SK-MEL-5 (cell line): ENCODE measurements around the gene HSPA12A. TPM values are rescaled to one million over a fixed set of nuclear protein-coding genes. Genes with fewer than 3 reads are reported as not detected.
"Not testable (repeated sequence)": the region's sequence is repeated elsewhere in the genome, so short reads cannot be mapped to it uniquely, and the experiment has no call there.

Experiments used
- DNase-seq: peaks from one replicate; pipeline ENCODE4 v3.0.0-alpha.2; 2016; ENCODE audit warnings: low read depth, low spot score
- in situ Hi-C: cut with HindIII; loops from 2 replicates; pipeline ENCODE4 v1.10.0; 2016; ENCODE audit warnings: low sequenced_read_pairs, high pct_unique_total_duplicates, low pct_unique_long_range_greater_than_20kb
- total RNA-seq: library from RNA; depleted of rRNA; stranded (reverse); fragments of >200 nt; shearing (Covaris generic); gene quantifications from 2 replicates; pipeline ENCODE4 v1.2.3, GENCODE V29; 2014

HSPA12A gene
- total RNA-seq, 1 experiment from 2014 or later = 12.5 TPM

GRCh38 chr10:116728526-116729096, 13.8 kb downstream of the HSPA12A start:
- no peak for DNase-seq

GRCh38 chr10:116723428-116724281, 18.7 kb downstream of the HSPA12A start:
- in situ Hi-C loops = no loop called here
- no peak for DNase-seq

More at GRCh38 chr10:116728526-116729096, 13.8 kb downstream of the HSPA12A start:
- in situ Hi-C loops = no loop called here

DNA sequence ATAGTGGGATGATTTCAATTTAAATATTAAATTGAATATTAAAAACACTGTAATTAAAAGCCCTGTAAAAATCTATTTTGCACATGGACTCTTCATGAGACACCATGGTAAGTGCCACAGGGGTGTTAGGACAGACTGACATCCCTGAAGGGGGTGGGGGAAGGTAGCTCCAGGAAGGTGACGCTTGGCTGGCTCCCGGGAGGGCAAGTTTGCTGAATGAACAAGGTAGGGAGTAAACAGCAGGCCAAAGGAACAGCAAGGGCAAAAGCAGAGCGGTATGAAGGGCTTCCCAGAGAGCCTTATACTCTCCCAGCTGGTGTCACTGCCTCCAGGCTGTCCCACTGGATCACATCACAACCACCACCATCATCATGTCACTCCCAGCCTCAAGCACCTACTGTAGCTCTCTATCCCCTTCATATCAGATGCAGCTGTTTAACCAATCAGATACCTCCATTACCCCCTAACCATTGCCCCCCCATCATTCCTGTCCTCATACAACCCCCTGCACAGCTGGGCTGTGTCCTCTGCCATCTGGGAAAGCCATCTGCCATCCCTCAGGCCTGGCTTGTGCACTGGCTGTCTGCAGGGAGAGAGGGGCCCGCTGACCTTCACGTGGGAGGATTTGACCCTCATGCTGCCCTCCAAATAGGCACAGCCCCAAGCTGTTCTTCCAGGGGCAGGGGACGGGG, 19.5 kb downstream of the HSPA12A start:
- in situ Hi-C loops = no loop called here
- no peak for DNase-seq

- no peak for DNase-seq
- in situ Hi-C loops = no loop called here
Observed at GRCh38 chr10:116721547-116722392, 20.6 kb downstream of the HSPA12A start.

DNA sequence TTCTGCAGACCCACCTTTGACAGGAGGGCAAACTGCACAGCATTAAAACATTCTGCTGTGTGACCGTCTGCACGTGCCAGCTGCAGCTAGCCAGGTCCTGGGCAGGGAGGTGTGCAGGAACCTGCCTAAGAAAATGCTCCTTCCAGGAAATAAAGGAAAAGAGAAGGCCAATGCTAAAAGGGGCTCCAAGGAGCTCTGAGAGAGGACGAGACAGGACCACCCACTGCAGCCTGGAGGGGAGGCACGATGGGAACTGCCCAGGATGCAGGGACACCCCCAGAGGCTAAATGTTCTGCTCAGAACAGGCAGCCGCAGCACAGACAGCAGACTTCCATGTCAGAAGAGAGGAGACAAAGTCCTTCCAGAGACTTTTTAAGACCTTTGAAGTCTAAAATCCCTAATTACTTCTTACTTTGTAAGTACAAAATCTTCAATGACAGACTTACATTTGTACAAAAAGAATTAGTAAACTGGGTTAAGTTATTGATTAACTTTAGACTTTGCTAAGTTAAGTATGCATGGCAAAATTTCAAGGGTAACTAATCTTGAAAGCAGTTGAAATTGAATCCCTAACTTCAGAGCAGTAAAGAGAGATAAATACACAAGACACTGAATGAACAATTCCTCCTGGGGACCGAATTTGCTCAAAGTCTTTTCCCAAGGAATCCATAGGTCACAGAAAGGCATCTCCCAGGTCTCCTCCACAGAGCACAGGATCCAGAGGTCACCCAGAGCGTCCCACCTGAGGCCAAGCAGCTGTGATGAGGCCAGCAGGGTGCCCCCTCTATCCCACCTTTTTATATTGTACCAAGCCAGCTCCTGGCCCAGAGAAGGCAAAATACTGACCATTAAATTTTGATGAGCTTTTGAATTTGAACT, 21.5 kb downstream of the HSPA12A start:
- DNase-seq = no peak
- in situ Hi-C loops = no loop called here

- in situ Hi-C loops = no loop called here
- DNase-seq = no peak
Observed at GRCh38 chr10:116720241-116720643, 22.1 kb downstream of the HSPA12A start.

GRCh38 chr10:116719804-116720203, 22.6 kb downstream of the HSPA12A start:
- DNase-seq = no peak
- in situ Hi-C loops = no loop called here

DNA sequence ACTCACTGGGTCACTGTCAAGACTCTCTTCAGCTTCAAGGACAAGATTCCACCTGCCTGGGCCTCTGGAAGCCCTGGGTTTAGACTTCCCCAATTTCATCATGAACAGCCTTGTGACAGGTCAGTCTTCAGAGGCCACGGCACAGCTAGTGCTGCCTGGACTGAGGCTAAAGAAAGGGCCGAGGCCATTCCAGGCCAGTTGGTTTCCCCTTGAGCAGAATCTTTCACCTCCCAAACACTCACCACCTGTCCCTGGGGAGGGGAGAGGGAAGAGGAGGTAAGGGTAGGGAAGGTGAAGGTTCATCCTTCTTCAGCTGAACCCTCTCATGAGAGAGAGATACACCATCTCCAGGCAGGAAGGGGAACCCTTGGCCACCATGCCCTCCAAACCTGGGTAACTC, 24.3 kb downstream of the HSPA12A start:
- in situ Hi-C loops = no loop called here
- no peak for DNase-seq

DNA sequence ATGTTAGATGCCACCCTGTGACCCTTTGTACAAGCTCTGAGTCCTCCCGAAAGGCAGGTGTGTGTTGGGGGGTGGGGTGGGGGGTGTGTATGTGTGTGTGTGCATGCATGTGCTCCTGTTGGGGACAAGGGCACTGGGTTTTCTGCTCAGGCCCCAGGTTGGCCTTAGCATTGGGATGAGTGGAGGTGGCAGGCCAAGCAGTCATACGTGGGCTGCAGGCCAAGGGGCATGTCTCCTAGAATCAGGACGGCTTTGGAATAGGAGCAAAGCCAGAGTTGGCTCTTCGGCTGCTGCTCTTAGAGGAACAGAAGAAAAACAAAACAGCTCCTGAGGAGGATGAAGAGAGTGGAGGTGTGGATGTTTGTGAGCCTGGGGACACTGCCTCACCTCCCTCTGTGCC, 26.0 kb downstream of the HSPA12A start:
- DNase-seq = no peak
- in situ Hi-C loops = no loop called here

DNA sequence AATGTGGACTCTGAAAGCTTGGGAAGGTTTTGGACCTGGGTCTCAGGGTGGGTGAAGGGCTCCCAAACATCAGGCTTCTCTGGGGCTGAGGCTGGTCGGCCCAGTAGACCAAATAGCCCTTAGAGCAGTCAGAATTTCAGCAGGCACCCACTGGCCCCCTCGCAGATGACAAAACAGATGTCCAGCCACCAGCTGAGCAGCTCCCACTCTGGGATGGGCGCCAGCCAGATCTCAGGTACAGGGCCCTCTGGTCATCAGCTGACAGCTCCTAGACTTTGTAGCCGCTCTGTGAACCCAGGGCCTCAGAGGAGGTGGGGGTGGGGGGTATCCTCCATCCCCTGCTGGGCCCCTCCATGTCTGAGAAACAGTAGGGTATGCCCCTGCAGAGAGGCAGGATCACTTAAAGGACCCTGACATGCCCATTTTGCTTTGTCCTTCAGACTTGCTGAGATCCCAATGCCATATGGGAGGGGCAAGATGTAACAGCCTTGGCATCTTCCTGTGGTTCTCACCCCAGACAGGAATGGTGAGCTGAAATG, 26.5 kb downstream of the HSPA12A start:
- in situ Hi-C loops = no loop called here
- DNase-seq = no peak

GRCh38 chr10:116715341-116715740, 27.0 kb downstream of the HSPA12A start:
- DNase-seq = no peak
- in situ Hi-C loops = no loop called here

GRCh38 chr10:116713846-116714245, 28.5 kb downstream of the HSPA12A start:
- in situ Hi-C loops = no loop called here

DNA sequence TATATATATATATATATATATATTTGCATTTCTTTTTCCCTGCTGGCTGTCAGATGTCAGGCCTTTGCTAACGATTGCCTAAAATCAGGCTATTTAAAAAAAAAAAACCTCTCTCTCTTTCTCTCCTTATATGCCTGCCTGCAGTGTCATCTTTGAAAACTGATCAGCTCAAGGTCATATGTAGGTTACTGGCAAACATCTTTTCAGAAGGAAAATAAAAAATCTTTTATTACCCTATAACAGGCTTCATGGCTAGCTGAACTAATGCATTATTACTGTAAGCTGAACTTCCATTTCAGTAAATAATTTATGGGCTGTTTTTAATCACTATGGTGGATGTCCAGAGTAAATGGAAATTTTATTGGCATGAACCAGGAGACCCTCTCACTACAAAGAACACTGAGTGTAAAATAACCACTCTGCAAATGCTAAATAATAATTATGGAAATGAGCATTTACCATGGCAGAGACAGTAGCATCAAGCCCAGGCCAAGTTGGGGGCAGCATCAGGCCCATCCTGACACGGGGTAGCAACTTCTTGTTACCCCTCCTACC, 29.3 kb downstream of the HSPA12A start:
- no peak for DNase-seq
- in situ Hi-C loops = no loop called here

More at GRCh38 chr10:116713846-116714245, 28.5 kb downstream of the HSPA12A start:
- DNase-seq = no peak

GRCh38 chr10:116712519-116712918, 29.8 kb downstream of the HSPA12A start:
- DNase-seq = no peak
- in situ Hi-C loops = no loop called here

DNA sequence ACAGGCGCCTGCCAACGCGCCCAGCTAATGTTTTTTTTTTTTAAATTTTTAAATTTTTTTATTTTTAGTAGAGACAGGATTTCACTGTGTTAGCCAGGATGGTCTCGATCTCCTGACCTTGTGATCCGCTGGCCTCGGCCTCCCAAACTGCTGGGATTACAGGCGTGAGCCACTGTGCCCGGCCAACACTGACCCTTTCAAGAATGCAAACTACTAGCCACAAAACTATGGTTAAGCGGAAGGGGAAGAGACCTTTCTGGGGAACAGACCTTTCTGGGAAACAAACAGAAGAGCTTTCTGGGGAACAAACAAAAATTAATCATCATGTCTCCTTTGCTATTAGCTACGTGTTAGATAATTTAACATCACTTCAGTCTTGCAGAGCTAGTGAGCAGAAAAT, 30.6 kb downstream of the HSPA12A start:
- DNase-seq, in situ Hi-C loops: not testable (repeated sequence)

DNA sequence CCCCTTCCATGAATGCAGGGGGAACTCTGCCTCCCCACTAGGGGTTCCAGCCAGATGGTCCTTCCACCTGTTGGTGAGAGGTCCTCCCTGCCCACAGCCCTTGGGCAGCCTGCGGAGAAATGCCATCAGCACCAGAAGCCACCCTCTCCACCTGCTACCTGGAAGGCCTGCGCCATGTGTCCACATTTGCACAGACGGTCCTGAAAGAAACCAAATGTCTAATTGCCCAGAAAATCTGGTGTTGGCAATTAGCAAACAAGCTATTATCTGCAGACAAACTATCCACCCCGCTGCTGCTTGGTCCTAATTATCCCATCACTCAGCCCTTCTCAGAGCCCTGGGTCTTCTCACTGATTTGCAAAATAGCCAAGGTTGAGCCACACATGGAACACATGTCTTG, 32.3 kb downstream of the HSPA12A start:
- in situ Hi-C loops = no loop called here
- no peak for DNase-seq
